A673 (cell line): ENCODE data around the gene ERC1. TPM values are rescaled to one million over a fixed set of nuclear protein-coding genes. Genes with fewer than 3 reads are reported as not detected.

ENCODE experiments used
- BruUV-seq: library from RNA; stranded (reverse); fragments of 400-500 nt; replicated peaks from 2 replicates; lab custom pipeline; 2021; lab: Mats Ljungman, UMichigan
- CTCF ChIA-PET: fragments of 300-600 bp; sonication (Branson Sonifier 250); formaldehyde crosslinking; loops from one replicate; lab custom pipeline; 2022; ENCODE audit warnings: antibody characterized with exemption; lab: Charles Lee
- POLR2A ChIA-PET: fragments of 300-600 bp; sonication (Branson Sonifier 250); formaldehyde crosslinking; loops from one replicate; lab custom pipeline; 2022; ENCODE audit warnings: antibody characterized with exemption; ENCODE audit not compliant: low non-redundant PET; lab: Charles Lee
- DNase-seq: peaks from one replicate; pipeline ENCODE4 v3.0.0-alpha.2; 2015; ENCODE audit warnings: low spot score
- H3K27ac ChIP-seq: fragments of 200-600 bp; sonication (generic); 2 replicates; pipeline ENCODE4 v1.5.1; 2016; ENCODE audit warnings: mixed run types, low read depth, mild to moderate bottlenecking, mixed read lengths, antibody characterized with exemption, low read length; ENCODE audit not compliant: poor library complexity, severe bottlenecking
- H3K27me3 ChIP-seq: fragments of 200-600 bp; sonication (generic); replicated peaks from 2 replicates; pipeline ENCODE4 v1.6.1; 2017; ENCODE audit warnings: mixed run types, low read depth, mild to moderate bottlenecking, mixed read lengths, antibody characterized with exemption, low read length; ENCODE audit not compliant: insufficient read depth, poor library complexity
- H3K36me3 ChIP-seq: fragments of 200-600 bp; sonication (generic); 2 replicates; pipeline ENCODE4 v1.6.1; 2016; ENCODE audit warnings: mixed run types, mild to moderate bottlenecking, mixed read lengths, antibody characterized with exemption, low read length; ENCODE audit not compliant: insufficient read depth, poor library complexity, severe bottlenecking
- H3K4me1 ChIP-seq: fragments of 200-600 bp; sonication (generic); 2 replicates; pipeline ENCODE4 v1.6.1; 2017; ENCODE audit warnings: mixed run types, mild to moderate bottlenecking, mixed read lengths, antibody characterized with exemption, low read length; ENCODE audit not compliant: insufficient read depth, poor library complexity, severe bottlenecking
- H3K4me3 ChIP-seq: fragments of 200-600 bp; sonication (generic); 2 replicates; pipeline ENCODE4 v1.5.1; 2016; ENCODE audit warnings: low read depth, mixed run types, mild to moderate bottlenecking, mixed read lengths, low read length; ENCODE audit not compliant: poor library complexity, severe bottlenecking
- H3K9me3 ChIP-seq: fragments of 200-600 bp; sonication (generic); 2 replicates; pipeline ENCODE4 v1.6.1; 2016; ENCODE audit warnings: mixed run types, low read depth, mild to moderate bottlenecking, mixed read lengths, antibody characterized with exemption, low read length; ENCODE audit not compliant: poor library complexity, severe bottlenecking
- EZH2 ChIP-seq: fragments of 200-600 bp; sonication (generic); IDR thresholded peaks from 2 replicates; pipeline ENCODE4 v1.6.1; 2017; ENCODE audit warnings: borderline replicate concordance, low read depth, mild to moderate bottlenecking, mixed read lengths, antibody characterized with exemption, low read length; ENCODE audit not compliant: poor library complexity, severe bottlenecking
- intact Hi-C: fragments of 100-400 bp; cut with micrococcal nuclease; formaldehyde crosslinking; loops from one replicate; pipeline ENCODE4 v1.10.0; 2022; ENCODE audit not compliant: unreplicated experiment
- total RNA-seq: library from RNA; stranded (reverse); gene quantifications from 2 replicates; pipeline ENCODE4 v1.2.3, GENCODE V29; 2021
- TF ChIP-seq, protein P1 (sequence below): fragments of 300-800, 200-600 bp; sonication (generic); conservative IDR thresholded peaks from 2 replicates; pipeline ENCODE4 v1.5.1; 2017; ENCODE audit warnings: low read depth, mild to moderate bottlenecking, antibody characterized with exemption, low read length, moderate library complexity, mixed read lengths

Gene ERC1
- total RNA-seq, 1 experiment from 2014 or later = 60.7 TPM

DNA sequence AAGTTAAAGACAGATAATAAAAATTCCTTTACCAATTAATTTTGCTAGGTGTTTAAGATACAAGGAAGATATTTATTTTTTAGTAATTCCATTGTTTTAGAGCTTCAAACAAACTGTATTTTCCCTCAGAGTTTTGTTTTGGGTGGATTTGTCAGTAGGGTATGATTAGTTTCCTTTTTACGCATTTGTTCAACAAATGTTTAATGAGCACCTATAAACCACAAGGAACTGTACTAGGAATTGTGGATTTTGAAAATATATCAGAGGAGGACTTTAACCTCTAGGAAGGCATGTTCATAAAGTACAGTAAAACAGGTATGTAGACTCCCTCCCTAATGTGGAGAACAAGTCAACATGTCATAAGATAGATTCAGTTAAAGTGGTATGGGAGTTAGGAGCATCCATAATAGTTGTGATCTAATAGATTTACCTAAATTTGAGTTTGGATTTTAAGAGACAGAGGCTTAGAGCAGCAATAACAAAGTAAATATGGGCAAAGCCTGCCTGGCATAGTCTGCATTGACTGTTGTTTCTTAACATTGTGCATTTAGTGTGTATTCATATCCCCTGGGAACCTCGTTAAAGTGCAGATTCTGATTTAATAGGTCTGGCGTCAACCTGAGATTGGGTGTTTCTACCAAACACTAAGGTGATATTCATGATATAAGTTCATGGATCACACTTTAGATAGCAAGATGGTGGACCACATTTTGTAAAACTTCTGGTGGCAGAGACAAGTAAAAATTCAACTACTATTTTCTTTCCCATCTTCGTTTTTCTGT is 232.0 kb downstream of the ERC1 start:
- BruUV-seq = no TSS peak
- no peak overlapping the region for H3K4me3 ChIP-seq
- no peak overlapping the region for H3K27ac ChIP-seq
- ChIA-PET POLR2A (no interaction called here), CTCF (no interaction called here)
- no peaks in the 10 kb centered on the region for H3K9me3 ChIP-seq
- no peaks in the 10 kb centered on the region for H3K27me3 ChIP-seq
- intact Hi-C loops = no loop called here
- H3K4me1 ChIP-seq = peaks cover 15% of the 10 kb centered on the region
- TF ChIP-seq, protein P1, sequence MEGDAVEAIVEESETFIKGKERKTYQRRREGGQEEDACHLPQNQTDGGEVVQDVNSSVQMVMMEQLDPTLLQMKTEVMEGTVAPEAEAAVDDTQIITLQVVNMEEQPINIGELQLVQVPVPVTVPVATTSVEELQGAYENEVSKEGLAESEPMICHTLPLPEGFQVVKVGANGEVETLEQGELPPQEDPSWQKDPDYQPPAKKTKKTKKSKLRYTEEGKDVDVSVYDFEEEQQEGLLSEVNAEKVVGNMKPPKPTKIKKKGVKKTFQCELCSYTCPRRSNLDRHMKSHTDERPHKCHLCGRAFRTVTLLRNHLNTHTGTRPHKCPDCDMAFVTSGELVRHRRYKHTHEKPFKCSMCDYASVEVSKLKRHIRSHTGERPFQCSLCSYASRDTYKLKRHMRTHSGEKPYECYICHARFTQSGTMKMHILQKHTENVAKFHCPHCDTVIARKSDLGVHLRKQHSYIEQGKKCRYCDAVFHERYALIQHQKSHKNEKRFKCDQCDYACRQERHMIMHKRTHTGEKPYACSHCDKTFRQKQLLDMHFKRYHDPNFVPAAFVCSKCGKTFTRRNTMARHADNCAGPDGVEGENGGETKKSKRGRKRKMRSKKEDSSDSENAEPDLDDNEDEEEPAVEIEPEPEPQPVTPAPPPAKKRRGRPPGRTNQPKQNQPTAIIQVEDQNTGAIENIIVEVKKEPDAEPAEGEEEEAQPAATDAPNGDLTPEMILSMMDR = no peak
- no peak for TF ChIP-seq EZH2
- no peaks in the 10 kb centered on the region for H3K36me3 ChIP-seq
- DNase-seq = no peak

DNA sequence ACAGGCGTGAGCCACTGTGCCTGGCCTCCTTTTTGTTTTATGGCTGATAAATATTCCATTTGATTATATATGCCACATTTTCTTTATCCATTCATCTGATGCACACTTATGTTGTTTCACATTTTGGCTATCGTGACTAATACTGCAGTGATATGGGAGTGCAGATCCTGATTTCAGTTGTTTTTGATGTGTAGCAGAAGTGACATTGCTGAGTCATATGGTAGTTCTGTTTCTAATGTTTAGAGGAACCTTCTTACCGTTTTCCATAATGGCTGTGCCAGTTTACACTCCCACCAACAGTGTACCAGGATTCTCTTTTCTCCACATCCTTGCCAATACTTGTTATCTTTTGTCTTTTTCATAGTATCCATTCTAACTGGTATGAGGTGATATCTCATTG is 235.9 kb downstream of the ERC1 start:
- DNase-seq = no peak
- Histone ChIP-seq H3K9me3 (no peaks in the 10 kb centered on the region), H3K27ac (no peak overlapping the region), H3K27me3 (no peaks in the 10 kb centered on the region), H3K4me3 (no peak overlapping the region), H3K36me3 (no peaks in the 10 kb centered on the region), H3K4me1 (peaks cover 10% of the 10 kb centered on the region)
- no peak for TF ChIP-seq EZH2
- TF ChIP-seq, protein P1 = no peak
- no TSS peak for BruUV-seq
- intact Hi-C loops = no loop called here
- POLR2A ChIA-PET = no interaction called here
- CTCF ChIA-PET = no interaction called here

DNA sequence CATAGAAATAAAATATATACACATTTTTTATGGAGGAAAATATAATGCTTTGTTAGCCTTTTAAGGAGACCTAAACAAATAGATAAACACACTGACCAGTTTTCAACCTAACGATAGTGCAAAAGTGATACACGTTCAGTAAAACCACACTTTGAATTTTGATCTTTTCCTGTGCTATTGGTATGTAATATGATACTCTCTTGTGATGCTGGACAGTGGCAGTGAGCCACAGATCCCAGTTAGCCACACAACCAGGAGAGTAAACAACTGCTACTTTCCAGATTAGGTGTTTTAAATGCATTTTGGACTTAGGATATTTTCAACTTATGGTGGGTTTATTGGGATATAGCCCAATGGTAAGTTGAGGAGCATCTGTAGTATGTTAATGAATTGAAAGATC is 243.1 kb downstream of the ERC1 start:
- POLR2A ChIA-PET = no interaction called here
- H3K4me3 ChIP-seq = no peak overlapping the region
- BruUV-seq = no TSS peak
- peaks cover 3% of the 10 kb centered on the region for H3K36me3 ChIP-seq
- H3K9me3 ChIP-seq = no peaks in the 10 kb centered on the region
- intact Hi-C loops = no loop called here
- CTCF ChIA-PET = no interaction called here
- H3K4me1 ChIP-seq = no peaks in the 10 kb centered on the region
- TF ChIP-seq, protein P1 = no peak
- TF ChIP-seq EZH2 = no peak
- no peaks in the 10 kb centered on the region for H3K27me3 ChIP-seq
- no peak overlapping the region for H3K27ac ChIP-seq
- DNase-seq = no peak
